GM13976 (cell line): ENCODE data around the gene ZSCAN1.

ENCODE experiments used
- DNase-seq: peaks from one replicate; pipeline ENCODE4 v3.0.0; 2012; ENCODE audit warnings: low spot score
- in situ Hi-C: fragments of 300-500 bp; cut with MboI; formaldehyde crosslinking; loops from one replicate; pipeline ENCODE4 v1.12.0; 2022; ENCODE audit warnings: low sequenced_read_pairs, mixed read lengths, inconsistent platforms; ENCODE audit not compliant: unreplicated experiment
- TF ChIP-seq, protein P1 (sequence below): IDR thresholded peaks from 2 replicates; pipeline ENCODE4 v1.5.1; 2012; ENCODE audit warnings: borderline replicate concordance, mild to moderate bottlenecking; ENCODE audit not compliant: insufficient read depth; ENCODE audit errors: extremely low read depth, missing control alignments, control extremely low read depth

Gene ZSCAN1

GRCh38 chr19:58056261-58056660, 22.4 kb downstream of the ZSCAN1 start:
- peak; percentile 23 for DNase-seq
- in situ Hi-C loops: no loop called here
- TF ChIP-seq, protein P1, sequence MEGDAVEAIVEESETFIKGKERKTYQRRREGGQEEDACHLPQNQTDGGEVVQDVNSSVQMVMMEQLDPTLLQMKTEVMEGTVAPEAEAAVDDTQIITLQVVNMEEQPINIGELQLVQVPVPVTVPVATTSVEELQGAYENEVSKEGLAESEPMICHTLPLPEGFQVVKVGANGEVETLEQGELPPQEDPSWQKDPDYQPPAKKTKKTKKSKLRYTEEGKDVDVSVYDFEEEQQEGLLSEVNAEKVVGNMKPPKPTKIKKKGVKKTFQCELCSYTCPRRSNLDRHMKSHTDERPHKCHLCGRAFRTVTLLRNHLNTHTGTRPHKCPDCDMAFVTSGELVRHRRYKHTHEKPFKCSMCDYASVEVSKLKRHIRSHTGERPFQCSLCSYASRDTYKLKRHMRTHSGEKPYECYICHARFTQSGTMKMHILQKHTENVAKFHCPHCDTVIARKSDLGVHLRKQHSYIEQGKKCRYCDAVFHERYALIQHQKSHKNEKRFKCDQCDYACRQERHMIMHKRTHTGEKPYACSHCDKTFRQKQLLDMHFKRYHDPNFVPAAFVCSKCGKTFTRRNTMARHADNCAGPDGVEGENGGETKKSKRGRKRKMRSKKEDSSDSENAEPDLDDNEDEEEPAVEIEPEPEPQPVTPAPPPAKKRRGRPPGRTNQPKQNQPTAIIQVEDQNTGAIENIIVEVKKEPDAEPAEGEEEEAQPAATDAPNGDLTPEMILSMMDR: no peak

DNA sequence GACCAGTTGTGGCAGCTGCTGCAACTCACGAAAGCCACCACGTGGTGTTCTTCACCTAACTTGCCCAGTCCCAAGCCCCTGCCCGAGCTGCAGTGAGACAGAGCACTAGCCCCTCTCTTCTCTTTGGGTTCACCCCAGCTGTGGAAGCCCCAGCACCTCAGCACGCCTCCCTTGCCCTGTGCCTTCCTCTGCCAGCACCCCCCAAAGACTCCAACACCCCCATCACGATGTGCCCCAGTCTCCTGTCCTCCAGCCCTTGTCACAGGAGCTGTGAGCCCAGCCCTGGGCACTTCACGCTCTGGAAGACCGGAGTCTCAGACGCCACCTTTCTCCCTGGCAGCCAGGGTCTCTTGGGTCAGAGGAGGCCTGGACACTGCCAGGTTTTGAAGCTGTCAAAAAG, 23.0 kb downstream of the ZSCAN1 start:
- in situ Hi-C loops: no loop called here
- TF ChIP-seq, protein P1: no peak
- DNase-seq: peak; percentile 12

DNA sequence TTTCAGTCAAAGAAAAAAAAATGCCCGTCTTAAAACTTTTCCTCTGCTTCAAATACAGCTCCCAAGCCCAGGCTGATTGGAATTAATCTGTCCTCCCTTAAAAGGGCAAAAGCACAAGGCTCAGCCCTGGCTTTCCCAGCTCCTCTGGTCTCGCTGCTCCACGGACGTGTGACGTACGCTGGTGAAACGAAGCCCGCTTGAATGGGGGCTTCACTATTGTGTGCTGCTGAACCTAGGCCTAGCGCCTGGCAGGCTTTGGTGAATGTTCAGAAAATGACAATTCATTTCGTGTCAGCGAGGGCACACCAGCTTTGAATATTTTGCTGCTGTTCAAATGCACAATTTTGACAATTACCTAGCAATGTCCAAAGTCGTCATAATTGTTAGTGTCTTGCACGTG, 24.6 kb downstream of the ZSCAN1 start:
- in situ Hi-C loops: no loop called here
- peak; percentile 12 for DNase-seq
- TF ChIP-seq, protein P1: no peak

DNA sequence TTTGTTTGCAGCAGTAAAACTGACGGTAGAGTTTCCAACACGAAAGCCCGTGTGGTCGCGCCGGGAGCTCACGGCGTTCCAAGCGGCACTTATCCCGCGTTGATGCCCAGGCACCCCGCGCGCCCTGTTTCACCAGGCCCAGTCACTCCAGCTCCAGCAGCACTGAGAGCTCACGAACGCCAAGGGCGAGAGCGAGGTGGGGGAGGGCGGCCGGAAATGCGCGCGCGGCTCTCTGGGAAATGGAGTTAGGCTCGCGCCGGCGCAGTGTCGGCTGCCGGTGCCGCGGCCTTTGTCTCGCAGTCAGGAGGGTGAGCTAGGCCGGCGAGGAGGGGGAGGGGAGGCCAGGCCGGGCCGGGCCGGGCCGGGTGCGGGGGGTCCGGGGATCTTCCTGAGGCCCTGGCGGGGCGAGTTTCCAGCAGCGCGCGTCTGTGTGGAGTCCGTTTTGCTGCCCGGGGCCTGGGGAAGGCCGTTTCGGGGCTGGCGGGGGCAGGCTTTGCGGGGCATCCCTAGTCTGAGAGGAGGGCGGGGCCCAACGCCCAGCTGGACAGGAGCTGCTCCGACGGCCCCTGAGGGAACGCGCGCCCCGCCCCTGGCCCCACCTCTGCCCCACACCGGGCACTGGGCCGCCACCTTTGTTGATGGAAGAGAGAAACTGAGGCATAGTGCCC, 25.3 kb downstream of the ZSCAN1 start, which contains the start of gene ZNF135:
ZNF135 (plus strand) TSS at position 280 of the 668 bp plus-strand sequence. CDS start 721 bp downstream, outside the sequence.
- TF ChIP-seq, protein P1: no peak
- DNase-seq: peak; percentile 57
- in situ Hi-C loops: no loop called here

GRCh38 chr19:58059671-58060078, 25.9 kb downstream of the ZSCAN1 start:
- in situ Hi-C loops: no loop called here
- peak; percentile 30 for DNase-seq
- TF ChIP-seq, protein P1: no peak

GRCh38 chr19:58060231-58060630, 26.4 kb downstream of the ZSCAN1 start:
- TF ChIP-seq, protein P1: no peak
- in situ Hi-C loops: no loop called here
- peak; percentile 16 for DNase-seq

GRCh38 chr19:58063712-58064111, 29.9 kb downstream of the ZSCAN1 start:
- TF ChIP-seq, protein P1: no peak
- in situ Hi-C loops: no loop called here
- no peak for DNase-seq
